GM21528 (cell line): ENCODE measurements around the gene SEC31B.

Source experiments
- ATAC-seq: cut with Tn5 transposase; IDR thresholded peaks from one replicate; pipeline ENCODE4 v1.9.1; 2021; ENCODE audit warnings: mild to moderate bottlenecking, moderate library complexity; ENCODE audit not compliant: unreplicated experiment, low FRiP score

The SEC31B gene

DNA sequence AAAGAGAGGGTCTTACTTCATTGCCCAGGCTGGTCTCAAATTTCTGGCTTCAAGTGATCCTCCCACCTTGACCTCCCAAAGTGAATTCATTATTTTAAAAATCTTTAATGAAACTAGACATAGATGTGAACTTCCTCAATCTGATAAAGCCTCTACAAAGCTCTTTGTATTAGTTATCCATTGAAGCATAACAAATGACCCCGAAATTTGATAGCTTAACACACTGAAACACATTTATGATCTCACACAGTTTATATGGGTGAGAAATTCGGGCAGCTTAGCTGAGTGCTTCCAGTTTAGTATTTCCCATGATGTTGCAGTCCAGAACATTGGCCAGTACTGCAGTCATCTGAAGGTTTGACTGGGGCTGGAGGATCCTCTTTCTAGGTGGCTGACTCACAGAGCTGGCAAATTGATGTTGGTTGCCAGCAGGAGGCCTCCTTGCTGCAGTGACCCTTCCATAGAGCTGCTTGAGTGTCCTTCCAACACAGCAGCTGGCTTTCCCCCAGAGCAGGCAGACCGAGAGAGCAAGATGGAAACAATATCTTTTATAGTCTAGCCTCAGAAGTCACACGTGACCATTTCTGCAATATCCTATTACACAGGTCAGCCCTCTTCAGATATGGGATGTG lies 73.4 kb downstream of the SEC31B start:
- no peak for ATAC-seq

DNA sequence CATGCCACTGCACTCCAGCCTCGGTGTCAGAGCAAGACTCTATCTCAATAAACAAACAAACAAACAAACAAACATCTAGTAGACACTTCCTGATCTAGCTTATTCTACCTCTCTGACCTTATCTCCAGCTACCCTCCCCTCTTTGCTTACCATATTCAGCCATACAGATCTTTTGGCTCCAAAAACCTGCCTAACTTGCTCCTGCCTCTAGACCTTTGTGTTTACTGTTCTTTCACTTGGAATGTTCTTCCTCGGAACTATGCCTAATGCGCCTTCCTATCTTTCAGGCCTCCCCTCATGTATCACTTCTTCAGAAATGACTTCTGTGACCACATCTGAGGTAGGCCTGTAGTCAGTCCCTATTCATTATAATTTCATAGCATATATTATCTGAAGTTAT lies 77.1 kb downstream of the SEC31B start:
- no peak for ATAC-seq

DNA sequence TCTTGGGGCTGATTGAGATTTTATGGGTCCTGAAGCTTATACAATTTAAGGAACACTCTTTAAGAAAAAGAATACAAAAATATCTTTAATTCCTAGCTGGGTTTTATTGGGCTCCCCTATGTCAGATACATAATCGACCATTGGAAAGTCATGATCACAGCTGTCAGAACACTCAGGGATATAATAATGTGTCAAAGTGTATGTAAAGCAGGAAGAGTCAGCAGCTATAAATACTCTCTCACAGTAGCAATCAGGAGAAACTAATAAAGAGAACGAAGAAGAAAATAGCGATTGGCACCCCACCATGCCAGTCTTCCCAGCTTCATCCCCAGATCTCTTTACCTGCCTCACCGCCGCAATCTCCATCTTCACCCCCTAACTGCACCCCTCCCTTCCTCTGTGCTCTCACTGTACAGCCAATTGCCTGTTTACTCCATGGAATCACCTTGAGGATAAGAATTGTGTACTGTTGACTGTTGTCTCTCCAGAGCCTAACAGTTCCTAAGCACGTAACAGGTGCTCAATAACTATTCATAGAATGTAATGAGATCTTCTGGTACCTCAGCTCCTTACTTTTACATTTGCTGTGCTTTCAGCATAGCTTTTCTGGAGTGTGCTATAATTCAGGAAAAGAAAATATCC lies 80.9 kb downstream of the SEC31B start:
- ATAC-seq = no peak
